GM12801 (cell line): ENCODE measurements around the gene SLC25A42.

Experiments
- TF ChIP-seq, protein P1 (sequence below): IDR thresholded peaks from one replicate; pipeline ENCODE4 v1.5.1; 2011; ENCODE audit warnings: control low read depth; ENCODE audit not compliant: insufficient read length; ENCODE audit errors: extremely low read depth

The SLC25A42 gene

DNA sequence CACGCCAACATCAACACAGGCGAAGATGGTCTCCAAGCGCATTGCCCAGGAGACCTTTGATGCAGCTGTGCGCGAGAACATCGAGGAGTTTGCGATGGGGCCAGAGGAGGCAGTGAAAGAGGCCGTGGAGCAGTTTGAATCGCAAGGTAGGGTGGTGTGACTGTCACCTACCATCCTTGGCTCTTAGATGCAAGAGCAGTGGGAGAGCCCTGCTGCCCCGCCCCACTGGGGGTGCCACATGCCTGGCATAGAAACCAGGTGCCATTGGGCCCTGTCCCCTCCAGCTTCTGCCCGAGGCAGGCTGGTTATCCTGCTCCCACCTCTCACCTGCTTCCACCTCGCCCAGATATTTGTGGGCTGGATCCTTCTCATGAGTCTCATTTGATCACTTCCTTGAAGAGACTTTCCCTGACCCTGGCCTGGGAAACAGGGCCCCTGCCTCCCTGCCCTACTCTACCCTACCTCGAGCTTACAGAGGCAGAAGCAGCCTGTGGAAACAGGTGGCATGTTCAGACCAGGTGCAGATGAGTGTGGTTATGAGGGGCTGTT lies 21.0 kb upstream of the SLC25A42 start:
- TF ChIP-seq, protein P1, sequence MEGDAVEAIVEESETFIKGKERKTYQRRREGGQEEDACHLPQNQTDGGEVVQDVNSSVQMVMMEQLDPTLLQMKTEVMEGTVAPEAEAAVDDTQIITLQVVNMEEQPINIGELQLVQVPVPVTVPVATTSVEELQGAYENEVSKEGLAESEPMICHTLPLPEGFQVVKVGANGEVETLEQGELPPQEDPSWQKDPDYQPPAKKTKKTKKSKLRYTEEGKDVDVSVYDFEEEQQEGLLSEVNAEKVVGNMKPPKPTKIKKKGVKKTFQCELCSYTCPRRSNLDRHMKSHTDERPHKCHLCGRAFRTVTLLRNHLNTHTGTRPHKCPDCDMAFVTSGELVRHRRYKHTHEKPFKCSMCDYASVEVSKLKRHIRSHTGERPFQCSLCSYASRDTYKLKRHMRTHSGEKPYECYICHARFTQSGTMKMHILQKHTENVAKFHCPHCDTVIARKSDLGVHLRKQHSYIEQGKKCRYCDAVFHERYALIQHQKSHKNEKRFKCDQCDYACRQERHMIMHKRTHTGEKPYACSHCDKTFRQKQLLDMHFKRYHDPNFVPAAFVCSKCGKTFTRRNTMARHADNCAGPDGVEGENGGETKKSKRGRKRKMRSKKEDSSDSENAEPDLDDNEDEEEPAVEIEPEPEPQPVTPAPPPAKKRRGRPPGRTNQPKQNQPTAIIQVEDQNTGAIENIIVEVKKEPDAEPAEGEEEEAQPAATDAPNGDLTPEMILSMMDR = no peak

DNA sequence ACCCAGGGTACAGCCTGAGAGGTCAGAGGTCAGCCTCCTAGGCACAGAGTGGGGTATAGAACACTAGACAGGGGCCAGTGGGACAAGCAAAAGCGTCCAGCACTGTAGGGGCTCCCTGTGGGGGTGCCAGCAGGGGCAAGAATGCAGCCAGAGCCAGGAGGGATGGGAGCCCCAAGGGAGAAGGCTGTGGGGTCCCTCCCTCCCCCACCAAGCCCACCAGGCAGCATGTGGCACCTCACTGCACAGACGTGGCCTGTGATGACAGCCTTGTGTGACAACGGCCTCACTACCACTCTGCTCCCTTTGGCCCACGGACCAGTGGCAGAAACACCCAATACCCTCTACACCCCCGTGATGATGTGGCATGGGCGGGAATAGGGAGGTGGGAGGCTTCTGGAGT lies 20.3 kb upstream of the SLC25A42 start:
- TF ChIP-seq, protein P1 = no peak

DNA sequence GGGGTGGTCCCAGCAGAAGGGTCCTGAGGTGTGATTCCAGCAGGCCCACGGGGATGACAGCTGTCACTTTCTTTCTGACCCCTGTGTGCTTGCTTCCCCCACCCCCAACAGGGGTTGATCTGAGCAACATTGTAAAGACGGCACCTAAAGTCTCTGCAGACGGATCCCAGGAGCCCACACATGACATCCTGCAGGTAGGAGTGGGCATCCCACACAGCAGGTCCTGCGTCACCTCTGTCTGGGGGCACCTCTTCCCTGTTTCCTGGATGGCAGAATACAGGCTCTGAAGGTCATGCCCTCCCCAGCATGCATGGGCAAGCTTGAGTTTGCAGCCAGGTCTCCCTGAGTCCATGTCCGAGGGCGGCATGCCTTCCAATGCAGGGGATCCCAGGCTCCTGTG lies 19.9 kb upstream of the SLC25A42 start:
- TF ChIP-seq, protein P1 = no peak

DNA sequence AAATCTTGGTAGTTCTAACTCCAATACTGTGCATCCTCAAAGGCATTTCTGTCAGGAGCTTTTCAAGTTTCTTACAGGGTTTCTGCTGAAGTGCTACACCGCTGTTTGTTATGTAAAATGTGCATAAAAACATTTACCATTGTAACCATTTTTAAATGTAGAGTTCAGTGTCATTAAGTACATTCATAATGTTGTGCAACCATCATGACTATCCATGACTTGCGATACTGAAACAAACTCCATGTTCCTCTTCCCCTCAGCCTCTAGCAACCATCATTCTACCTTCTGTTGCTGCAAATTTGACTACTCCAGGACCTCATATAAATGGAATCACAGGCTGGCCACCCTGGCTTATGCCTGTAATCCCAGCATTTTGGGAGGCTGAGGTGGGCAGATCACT lies 14.4 kb upstream of the SLC25A42 start:
- TF ChIP-seq, protein P1 = no peak

DNA sequence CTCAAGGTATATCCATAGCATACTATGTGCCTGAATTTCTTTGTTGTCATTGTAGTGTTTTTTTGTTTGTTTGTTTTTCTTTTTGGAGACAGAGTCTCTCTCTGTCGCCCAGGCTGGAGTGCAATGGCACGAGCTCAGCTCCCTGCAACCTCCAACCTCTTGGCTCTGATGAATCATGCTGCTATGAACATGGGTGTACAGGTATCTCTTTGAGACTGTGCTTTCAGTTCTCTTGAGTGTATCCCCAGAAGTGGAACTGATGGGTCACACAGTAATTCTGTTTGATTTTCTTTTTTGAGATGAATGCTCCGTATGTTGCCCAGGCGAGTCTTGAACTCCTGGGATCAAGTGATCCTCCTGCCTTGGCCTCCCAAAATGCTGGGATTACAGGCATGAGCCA lies 13.7 kb upstream of the SLC25A42 start:
- TF ChIP-seq, protein P1 = no peak

DNA sequence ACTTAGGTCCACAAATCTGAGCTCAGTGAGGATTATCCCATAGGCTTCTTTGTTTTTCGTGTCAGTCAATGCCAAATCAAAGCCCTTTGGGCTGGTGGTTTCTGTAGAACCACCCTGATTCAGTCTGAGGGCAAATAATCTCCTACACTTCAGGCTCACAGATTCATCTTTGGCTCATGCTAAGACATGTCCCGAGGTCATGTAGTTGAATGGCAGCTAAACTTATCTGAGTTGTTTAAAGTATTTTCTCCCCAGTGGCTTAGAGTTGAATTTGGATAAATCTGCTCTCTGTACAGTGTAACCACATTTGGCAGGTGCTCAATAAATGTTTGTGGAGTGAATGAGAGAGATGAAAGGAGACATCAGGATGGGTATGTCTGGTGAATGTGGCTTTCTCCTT lies 13.1 kb upstream of the SLC25A42 start:
- TF ChIP-seq, protein P1 = no peak

DNA sequence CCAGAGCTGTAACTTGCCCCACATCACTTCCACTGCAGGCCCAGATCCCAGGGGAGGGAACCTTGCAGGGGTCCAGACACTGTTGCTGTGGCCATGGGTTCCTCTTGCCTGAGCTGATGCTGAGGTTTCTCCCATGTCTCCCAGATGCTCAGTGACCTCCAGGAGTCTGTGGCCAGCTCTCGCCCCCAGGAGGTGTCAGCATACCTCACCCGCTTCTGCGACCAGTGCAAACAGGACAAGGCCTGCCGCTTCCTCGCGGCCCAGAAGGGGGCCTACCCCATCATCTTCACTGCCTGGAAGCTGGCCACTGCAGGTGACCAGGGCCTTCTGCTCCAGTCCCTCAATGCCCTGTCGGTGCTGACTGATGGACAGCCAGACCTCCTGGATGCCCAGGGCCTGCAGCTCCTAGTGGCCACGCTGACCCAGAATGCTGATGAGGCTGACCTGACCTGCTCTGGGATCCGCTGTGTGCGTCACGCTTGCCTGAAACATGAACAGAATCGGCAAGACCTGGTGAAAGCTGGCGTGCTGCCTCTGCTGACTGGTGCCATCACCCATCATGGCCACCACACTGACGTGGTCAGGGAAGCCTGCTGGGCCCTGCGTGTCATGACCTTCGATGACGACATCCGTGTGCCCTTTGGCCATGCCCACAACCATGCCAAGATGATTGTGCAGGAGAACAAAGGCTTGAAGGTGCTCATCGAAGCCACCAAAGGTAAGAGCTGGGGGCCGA lies 12.1 kb upstream of the SLC25A42 start:
- TF ChIP-seq, protein P1 = no peak
